ENCODE results near the gene TNK1. TPM values are rescaled to one million over a fixed set of nuclear protein-coding genes. Genes with fewer than 3 reads are reported as not detected.

The TNK1 gene
- total and polyA plus RNA-seq, 9 of the 15 experiments (the other 6 are each of a cell fraction or from before 2014, with no cell fraction given), result 0.28 to 5.2 (median 2.1) TPM

DNA sequence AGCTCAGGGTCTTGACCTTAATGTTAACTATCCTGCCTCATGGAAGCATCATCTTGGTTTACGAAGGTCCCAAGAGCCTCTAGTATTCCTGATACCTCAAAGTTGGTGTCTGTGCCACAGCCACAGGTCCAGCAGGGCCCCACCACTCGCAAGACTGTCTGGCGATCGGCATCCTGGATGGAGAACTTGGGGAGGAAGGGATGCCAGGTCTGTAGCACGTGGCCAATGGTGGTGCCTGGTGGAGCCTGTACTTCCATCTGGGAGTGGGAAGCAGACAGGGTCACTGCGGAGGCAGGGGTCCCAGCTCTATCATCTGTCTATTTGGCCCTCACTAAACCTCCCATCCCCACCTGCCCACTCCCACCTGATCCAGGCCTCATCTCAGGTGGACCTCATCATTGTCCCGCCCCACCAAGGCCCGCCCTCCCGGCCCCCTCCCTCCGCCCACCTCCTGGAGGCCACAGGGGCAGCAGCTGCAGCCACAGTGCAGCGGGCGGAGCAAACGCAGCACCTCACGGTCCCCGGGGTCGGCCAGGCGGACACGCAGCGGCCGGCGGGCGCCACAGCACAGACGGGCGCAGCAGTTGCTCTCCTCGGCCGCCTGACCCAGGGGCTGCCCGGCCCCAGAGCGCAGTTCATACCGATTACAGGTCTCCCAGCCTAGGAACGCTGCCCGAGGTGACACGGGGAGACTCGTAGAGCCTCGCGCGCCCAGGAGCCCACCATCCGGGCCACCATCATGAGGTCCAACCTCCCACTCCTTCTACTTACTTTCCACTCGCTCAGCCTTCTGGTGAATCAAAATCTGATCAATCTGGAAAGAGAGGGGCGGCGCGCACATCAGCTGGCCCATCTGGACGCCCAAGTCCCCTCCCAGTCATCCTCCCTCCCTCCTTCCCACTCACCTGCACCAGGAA lies 12.1 kb downstream of the TNK1 start:
- H3K79me2 ChIP-seq (ENCODE audit: control insufficient read depth, insufficient read depth, low read length), result no peaks in the 10 kb centered on the region
- no peak for DNase-seq (ENCODE audit: extremely low read depth in 1 of 4, low spot score in 3 of 4)
- FAIRE-seq, result no peak
- H2AFZ ChIP-seq (ENCODE audit: low read depth, low read length), result no peak overlapping the region
- H3K9me1 ChIP-seq (ENCODE audit: control insufficient read depth, insufficient read depth, low read length), result no peaks in the 10 kb centered on the region
- no peak for ATAC-seq
- H3K4me1 ChIP-seq (replicated peaks in 1 of 2; ENCODE audit: control insufficient read depth in 2 of 2, insufficient read depth in 2 of 2, low read length in 2 of 2), result peaks cover 3 to 24% of the 10 kb centered on the region in 2 experiments; a peak in 4 of 5 replicates
- H3K4me2 ChIP-seq (ENCODE audit: insufficient read depth, low read length), result no peak overlapping the region; the same call in 1 of the 2 replicates
- BruUV-seq (replicated peaks), result no TSS peak
- no peaks in the 10 kb centered on the region for H4K20me1 ChIP-seq (replicated peaks; ENCODE audit: control insufficient read depth, insufficient read depth, low read length)
- 0 out of 2 replicates have a peak overlapping the region, but pooled peaks have one; percentile 68 for H3K4me3 ChIP-seq
- peak overlapping the region in 1 of 2 experiments; percentile 97; a peak in 1 of 4 replicates for H3K9ac ChIP-seq (ENCODE audit: insufficient read depth in 1 of 2, low read depth in 2 of 2, low read length in 2 of 2)
- no peaks in the 10 kb centered on the region for H3K9me3 ChIP-seq (replicated peaks; ENCODE audit: control insufficient read depth, insufficient read depth, low read depth, low read length)
- intact Hi-C loops (cut with micrococcal nuclease) (no loop called here), in situ Hi-C loops (cut with MboI) (no loop called here)
- no peaks in the 10 kb centered on the region for H3K27me3 ChIP-seq (ENCODE audit: control insufficient read depth in 2 of 2, insufficient read depth in 2 of 2, low read length in 2 of 2)
- no peak overlapping the region for H3K27ac ChIP-seq (ENCODE audit: extremely low read depth, low read depth, low read length)
- CTCF ChIA-PET (ENCODE audit: low intra/inter-chr PET ratio), result no interaction called here
- TF ChIP-seq PKNOX1 (IDR thresholded peaks at IDR 0.05), result no peak
- 0 out of 2 replicates have a peak, but pooled peaks have one; percentile 20 for TF ChIP-seq POLR2G (IDR thresholded peaks at IDR 0.05; ENCODE audit: low read depth, low read length)
- WGBS (ENCODE audit: insufficient coverage, low coverage, missing lambda C conversion rate), result 74% methylated on average over 23 of the region's 42 CpGs
- POLR2A ChIA-PET, result interaction anchor here (0.8 to 1.2 kb wide), 3 partner anchors 9 to 91 kb away, joined by 3 to 4 read pairs (median 3); partner anchors contain the start of genes POLR2A and TMEM256
- H3K36me3 ChIP-seq (ENCODE audit: control insufficient read depth, insufficient read depth, low read length), result peaks cover 8% of the 10 kb centered on the region; the same call in 1 of the 3 replicates
